ENCODE data around the gene MYZAP.

MYZAP gene

GRCh38 chr15:57548835-57549234 is 42.9 kb upstream of the MYZAP start:
- no peak for DNase-seq (ENCODE audit: low read depth)
- no peak overlapping the region for H3K4me3 ChIP-seq (ENCODE audit: control insufficient read depth, low read depth, low read length)
- TF ChIP-seq, protein P1, sequence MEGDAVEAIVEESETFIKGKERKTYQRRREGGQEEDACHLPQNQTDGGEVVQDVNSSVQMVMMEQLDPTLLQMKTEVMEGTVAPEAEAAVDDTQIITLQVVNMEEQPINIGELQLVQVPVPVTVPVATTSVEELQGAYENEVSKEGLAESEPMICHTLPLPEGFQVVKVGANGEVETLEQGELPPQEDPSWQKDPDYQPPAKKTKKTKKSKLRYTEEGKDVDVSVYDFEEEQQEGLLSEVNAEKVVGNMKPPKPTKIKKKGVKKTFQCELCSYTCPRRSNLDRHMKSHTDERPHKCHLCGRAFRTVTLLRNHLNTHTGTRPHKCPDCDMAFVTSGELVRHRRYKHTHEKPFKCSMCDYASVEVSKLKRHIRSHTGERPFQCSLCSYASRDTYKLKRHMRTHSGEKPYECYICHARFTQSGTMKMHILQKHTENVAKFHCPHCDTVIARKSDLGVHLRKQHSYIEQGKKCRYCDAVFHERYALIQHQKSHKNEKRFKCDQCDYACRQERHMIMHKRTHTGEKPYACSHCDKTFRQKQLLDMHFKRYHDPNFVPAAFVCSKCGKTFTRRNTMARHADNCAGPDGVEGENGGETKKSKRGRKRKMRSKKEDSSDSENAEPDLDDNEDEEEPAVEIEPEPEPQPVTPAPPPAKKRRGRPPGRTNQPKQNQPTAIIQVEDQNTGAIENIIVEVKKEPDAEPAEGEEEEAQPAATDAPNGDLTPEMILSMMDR (conservative IDR thresholded peaks at IDR 0.05; ENCODE audit: control insufficient read depth, insufficient read depth, low read depth, low read length): no peak

GRCh38 chr15:57549935-57550334 is 41.8 kb upstream of the MYZAP start:
- no peak overlapping the region for H3K4me3 ChIP-seq (ENCODE audit: control insufficient read depth, low read depth, low read length)
- TF ChIP-seq, protein P1 (conservative IDR thresholded peaks at IDR 0.05; ENCODE audit: control insufficient read depth, insufficient read depth, low read depth, low read length): no peak
- DNase-seq (ENCODE audit: low read depth): no peak

- H3K4me3 ChIP-seq (ENCODE audit: control insufficient read depth, low read depth, low read length): no peak overlapping the region
- no peak for DNase-seq (ENCODE audit: low read depth)
- TF ChIP-seq, protein P1 (conservative IDR thresholded peaks at IDR 0.05; ENCODE audit: control insufficient read depth, insufficient read depth, low read depth, low read length): no peak
Observed at GRCh38 chr15:57550640-57551039, 41.1 kb upstream of the MYZAP start.

DNA sequence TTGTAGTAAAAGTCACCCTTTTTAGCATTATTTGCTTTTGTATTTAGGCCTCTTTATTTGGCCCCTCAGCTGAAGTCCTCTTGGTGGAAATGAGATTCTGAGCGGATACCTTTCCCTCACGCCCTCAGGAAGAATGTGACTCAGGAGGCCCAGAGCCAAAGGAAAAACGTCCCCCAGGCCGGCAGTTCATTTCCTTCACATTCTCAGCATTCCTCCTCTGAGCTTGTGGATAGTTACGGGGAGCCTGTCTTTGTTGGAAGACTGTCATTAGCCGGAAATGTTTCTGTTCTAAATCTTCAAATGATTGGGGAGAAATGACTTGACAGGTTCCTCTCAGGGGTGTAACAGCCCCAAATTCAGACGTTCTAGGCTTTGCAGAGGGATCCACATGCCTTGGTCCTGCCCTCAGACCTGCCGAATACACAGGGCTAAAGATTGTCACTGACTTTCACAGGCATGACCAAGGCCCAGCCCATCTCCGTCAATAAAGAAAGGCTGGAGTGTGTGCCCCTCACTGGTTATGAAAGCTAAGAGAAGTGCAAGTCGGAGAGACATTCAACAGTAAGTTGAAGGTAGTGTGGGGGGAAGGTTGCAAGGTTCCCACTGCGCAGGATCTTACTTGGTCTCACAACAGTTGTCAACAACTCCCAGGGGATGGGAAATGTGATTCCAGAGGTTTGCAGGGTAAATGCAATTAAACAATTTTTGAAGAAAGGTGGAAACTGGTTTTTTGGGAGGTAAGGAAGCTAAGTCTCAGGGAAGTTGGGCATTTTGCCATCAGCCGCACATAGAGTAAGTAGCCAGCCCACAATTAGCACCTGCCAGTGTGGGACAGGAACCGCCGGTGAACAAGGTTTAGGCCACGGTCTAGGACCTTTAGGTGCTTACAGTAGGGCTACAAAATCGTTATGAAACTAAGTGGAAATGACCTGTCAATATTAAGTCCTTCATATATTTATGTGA is 39.7 kb upstream of the MYZAP start:
- TF ChIP-seq, protein P1 (conservative IDR thresholded peaks at IDR 0.05; ENCODE audit: control insufficient read depth, insufficient read depth, low read depth, low read length): no peak
- peak; percentile 32 for DNase-seq (ENCODE audit: low read depth)
- no peak overlapping the region for H3K4me3 ChIP-seq (ENCODE audit: control insufficient read depth, low read depth, low read length)

- no peak overlapping the region for H3K4me3 ChIP-seq (ENCODE audit: control insufficient read depth, low read depth, low read length)
- no peak for DNase-seq (ENCODE audit: low read depth)
- TF ChIP-seq, protein P1 (conservative IDR thresholded peaks at IDR 0.05; ENCODE audit: control insufficient read depth, insufficient read depth, low read depth, low read length): no peak
Observed at GRCh38 chr15:57552678-57553334, 38.9 kb upstream of the MYZAP start.

- no peak for DNase-seq (ENCODE audit: low read depth)
- TF ChIP-seq, protein P1 (conservative IDR thresholded peaks at IDR 0.05; ENCODE audit: control insufficient read depth, insufficient read depth, low read depth, low read length): no peak
- H3K4me3 ChIP-seq (ENCODE audit: control insufficient read depth, low read depth, low read length): no peak overlapping the region
Observed at GRCh38 chr15:57553526-57553925, 38.2 kb upstream of the MYZAP start.

Data from fibroblast of mammary gland (primary cell).